CD1c-positive myeloid dendritic cell (primary cell): ENCODE data around the gene ROBO1.

Experiments used
- DNase-seq: peaks from one replicate; pipeline ENCODE4 v3.0.0-alpha.2; 2016; ENCODE audit errors: extremely low spot score

The ROBO1 gene

GRCh38 chr3:79467721-79468120 lies 300.1 kb downstream of the ROBO1 start:
- DNase-seq = no peak

GRCh38 chr3:79461129-79461792 lies 306.5 kb downstream of the ROBO1 start:
- DNase-seq = no peak

GRCh38 chr3:79453600-79453999 lies 314.2 kb downstream of the ROBO1 start:
- no peak for DNase-seq

- DNase-seq = no peak
These were observed 331.4 kb downstream of the ROBO1 start for GRCh38 chr3:79436387-79436786.

GRCh38 chr3:79427081-79427480 lies 340.7 kb downstream of the ROBO1 start:
- no peak for DNase-seq

GRCh38 chr3:79424811-79425210 lies 343.0 kb downstream of the ROBO1 start:
- DNase-seq = no peak

GRCh38 chr3:79423417-79423816 lies 344.4 kb downstream of the ROBO1 start:
- DNase-seq = no peak

GRCh38 chr3:79421273-79421672 lies 346.5 kb downstream of the ROBO1 start:
- DNase-seq = no peak

GRCh38 chr3:79418855-79419621 lies 348.8 kb downstream of the ROBO1 start:
- DNase-seq = no peak

GRCh38 chr3:79415356-79415755 lies 352.4 kb downstream of the ROBO1 start:
- DNase-seq = no peak

GRCh38 chr3:79414806-79415205 lies 353.0 kb downstream of the ROBO1 start:
- no peak for DNase-seq

- DNase-seq = no peak
These were observed 353.8 kb downstream of the ROBO1 start for GRCh38 chr3:79414035-79414434.

- no peak for DNase-seq
These were observed 355.3 kb downstream of the ROBO1 start for GRCh38 chr3:79412537-79412936.

- no peak for DNase-seq
These were observed 357.2 kb downstream of the ROBO1 start for GRCh38 chr3:79410617-79411016.

GRCh38 chr3:79410136-79410535 lies 357.7 kb downstream of the ROBO1 start:
- DNase-seq = no peak

GRCh38 chr3:79406175-79406574 lies 361.6 kb downstream of the ROBO1 start:
- no peak for DNase-seq

GRCh38 chr3:79405183-79405582 lies 362.6 kb downstream of the ROBO1 start:
- DNase-seq = no peak

GRCh38 chr3:79396595-79396994 lies 371.2 kb downstream of the ROBO1 start:
- DNase-seq = no peak

- DNase-seq = no peak
These were observed 375.3 kb downstream of the ROBO1 start for GRCh38 chr3:79392479-79392878.

- no peak for DNase-seq
These were observed 377.4 kb downstream of the ROBO1 start for GRCh38 chr3:79390352-79390751.

GRCh38 chr3:79385211-79385610 lies 382.6 kb downstream of the ROBO1 start:
- no peak for DNase-seq

GRCh38 chr3:79383402-79384012 lies 384.3 kb downstream of the ROBO1 start:
- DNase-seq = no peak

- no peak for DNase-seq
These were observed 387.2 kb downstream of the ROBO1 start for GRCh38 chr3:79380581-79380980.
